ENCODE results near the gene CASKIN1.

DNA sequence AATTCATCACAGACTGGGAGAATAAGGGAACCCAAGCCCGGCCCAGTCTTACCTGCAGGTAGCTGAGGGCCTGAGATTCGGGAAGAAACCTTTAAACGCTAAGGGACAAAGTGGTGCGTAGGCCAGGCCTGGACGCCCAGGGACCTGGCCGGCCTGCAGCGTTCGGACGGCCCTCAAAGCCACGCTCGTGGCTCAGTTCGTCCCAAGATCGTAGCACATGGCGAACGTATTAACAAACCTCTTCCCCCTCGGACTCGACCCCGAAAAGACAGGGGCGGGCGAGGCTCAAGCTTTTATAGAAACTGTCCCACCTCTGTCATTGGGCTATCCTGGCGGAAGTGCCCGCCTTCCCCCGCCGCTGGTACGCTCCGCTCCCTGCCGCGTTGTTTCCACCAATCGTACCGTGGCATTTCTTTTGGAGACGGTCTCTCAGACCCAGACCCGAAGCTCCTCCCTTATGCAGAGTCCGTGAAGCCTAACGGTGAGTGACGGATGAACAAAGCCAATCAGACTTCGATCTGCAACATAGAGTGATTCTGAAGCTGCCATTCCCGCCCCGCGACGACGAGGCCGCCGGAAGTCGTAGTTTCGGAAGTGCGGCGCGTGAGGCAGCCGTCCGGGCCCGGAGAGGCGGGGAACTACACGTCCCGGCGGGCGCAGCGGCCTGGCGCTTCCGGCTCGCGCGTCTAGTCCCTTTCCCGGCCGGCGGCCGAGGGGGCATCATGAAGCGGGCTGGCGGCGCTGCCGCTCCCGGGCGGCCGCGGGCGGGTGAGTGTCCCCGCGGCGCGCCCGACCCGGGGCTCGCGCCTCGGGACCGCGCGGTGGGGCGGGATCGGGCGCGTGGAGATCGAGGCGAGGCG is 41.1 kb downstream of the CASKIN1 start, which contains the start of gene TRAF7:
- TF ChIP-seq, protein P1, sequence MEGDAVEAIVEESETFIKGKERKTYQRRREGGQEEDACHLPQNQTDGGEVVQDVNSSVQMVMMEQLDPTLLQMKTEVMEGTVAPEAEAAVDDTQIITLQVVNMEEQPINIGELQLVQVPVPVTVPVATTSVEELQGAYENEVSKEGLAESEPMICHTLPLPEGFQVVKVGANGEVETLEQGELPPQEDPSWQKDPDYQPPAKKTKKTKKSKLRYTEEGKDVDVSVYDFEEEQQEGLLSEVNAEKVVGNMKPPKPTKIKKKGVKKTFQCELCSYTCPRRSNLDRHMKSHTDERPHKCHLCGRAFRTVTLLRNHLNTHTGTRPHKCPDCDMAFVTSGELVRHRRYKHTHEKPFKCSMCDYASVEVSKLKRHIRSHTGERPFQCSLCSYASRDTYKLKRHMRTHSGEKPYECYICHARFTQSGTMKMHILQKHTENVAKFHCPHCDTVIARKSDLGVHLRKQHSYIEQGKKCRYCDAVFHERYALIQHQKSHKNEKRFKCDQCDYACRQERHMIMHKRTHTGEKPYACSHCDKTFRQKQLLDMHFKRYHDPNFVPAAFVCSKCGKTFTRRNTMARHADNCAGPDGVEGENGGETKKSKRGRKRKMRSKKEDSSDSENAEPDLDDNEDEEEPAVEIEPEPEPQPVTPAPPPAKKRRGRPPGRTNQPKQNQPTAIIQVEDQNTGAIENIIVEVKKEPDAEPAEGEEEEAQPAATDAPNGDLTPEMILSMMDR (IDR thresholded peaks at IDR 0.05), result peak in 4 of 6 experiments; percentile 6 to 35 (median 20)
- TF ChIP-seq EP300 (IDR thresholded peaks at IDR 0.05) (peak in 1 of 4 donors; percentile 78), POLR2AphosphoS5 (IDR thresholded peaks at IDR 0.05) (peak; percentile 100)
